KBM-7 (cell line): ENCODE results near the gene DUSP14.
"Not testable (repeated sequence)": the region's sequence is repeated elsewhere in the genome, so short reads cannot be mapped to it uniquely, and the experiment has no call there.

Experiments
- DNase-seq: peaks from one replicate; pipeline ENCODE4 v3.0.0-alpha.2; 2015
- in situ Hi-C: fragments of 300-500 bp; cut with MboI; formaldehyde crosslinking; loops from 2 replicates; pipeline ENCODE4 v1.14.3; 2020; ENCODE audit warnings: low sequenced_read_pairs, low pct_unique_long_range_greater_than_20kb, mixed read lengths

The DUSP14 gene

DNA sequence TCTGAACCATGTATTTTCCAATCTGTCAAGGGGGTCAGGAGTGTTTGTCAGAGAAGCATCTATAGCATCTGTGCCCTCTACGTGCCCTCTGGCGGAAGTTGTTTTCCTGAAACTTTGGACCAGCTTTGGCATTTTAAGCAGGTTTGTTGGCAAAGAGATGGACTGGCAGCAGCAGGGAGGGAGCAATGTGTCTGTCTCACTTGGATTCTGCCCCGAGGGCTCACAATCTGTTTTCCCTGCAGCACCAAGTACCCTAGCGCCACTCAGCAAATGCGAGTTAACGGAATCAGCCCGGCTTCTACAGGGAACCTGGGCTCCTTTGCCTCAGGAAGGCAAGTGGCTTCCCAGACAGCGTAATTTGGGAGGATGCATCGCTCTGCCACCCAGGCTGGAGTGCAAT lies 17.4 kb downstream of the DUSP14 start:
- in situ Hi-C loops, result no loop called here
- DNase-seq, result no peak

DNA sequence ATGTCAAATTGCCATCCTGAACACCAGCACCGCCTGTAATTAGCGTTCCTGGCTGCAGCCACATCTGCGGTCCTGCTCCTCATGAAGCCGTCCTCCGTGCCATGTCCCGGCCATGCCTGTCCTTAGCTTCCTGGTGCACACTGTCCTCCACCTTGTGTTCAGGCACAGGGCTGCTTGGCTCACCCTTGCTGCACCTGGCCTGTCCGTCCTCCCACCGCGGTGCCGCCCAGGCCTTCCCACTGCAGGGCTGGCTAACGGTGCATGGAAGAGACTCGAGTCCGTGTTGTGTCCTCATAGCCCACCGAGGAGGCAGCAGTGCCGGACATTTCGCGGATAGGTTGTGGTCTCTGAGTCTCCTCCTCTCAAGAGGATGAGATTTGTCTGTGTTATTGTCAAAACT lies 20.4 kb downstream of the DUSP14 start:
- no peak for DNase-seq
- in situ Hi-C loops, result no loop called here

DNA sequence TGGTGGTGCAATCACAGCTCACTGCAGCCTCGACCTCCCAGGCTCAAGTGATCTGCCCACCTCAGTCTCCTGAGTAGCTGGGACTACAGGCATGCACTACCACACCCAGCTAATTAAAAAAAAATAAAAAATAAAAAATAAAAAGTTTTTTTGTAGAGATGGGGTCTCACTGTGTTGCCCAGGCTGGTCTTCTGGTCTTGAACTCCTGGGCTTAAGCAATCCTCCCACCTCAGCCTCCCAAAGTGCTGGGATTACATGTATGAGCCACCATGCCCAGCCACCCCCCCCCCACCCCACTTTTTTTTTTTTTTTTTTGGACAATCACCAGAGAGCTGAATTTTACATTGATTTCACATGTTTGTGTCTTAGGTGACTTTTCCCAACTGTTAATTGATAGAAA lies 22.0 kb downstream of the DUSP14 start:
- DNase-seq, in situ Hi-C loops: not testable (repeated sequence)

DNA sequence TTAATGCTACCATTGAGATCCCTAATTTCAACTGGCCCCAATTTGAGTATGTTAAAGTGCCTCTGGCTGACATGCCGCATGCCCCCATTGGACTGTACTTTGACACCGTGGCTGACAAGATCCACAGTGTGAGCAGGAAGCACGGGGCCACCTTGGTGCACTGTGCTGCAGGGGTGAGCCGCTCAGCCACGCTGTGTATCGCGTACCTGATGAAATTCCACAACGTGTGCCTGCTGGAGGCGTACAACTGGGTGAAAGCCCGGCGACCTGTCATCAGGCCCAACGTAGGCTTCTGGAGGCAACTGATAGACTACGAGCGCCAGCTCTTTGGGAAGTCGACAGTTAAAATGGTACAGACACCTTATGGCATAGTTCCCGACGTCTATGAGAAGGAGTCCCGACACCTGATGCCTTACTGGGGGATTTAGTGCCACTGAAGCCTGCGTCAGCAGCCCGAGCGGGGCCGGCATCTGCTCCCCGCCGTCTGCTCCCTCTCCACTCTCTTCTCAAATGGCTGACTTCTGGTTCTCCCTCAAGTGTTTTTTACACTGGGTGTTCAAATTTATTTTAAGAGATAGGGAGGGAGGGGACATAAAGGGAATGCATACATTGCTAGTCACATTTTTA lies 22.9 kb downstream of the DUSP14 start:
- in situ Hi-C loops, result no loop called here
- no peak for DNase-seq

DNA sequence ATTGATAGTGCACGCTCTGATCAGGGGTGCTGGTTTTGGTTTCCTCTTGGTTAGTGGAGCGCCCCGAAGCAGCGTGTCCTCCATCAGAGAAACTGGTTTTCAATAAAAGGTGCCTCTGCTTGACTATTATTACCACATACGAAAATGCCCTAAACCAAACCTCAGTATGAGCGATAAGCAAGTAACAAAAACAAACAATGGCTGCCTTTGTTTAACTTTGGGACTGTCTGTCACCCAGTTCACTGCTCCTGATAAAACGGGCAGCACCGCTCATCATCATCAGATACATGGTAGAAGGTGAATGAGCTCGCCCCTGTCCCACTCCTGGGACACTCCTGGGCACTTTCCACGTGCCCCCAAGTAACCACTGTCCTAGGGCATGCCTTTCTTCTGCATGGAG lies 24.0 kb downstream of the DUSP14 start:
- in situ Hi-C loops, result no loop called here

DNA sequence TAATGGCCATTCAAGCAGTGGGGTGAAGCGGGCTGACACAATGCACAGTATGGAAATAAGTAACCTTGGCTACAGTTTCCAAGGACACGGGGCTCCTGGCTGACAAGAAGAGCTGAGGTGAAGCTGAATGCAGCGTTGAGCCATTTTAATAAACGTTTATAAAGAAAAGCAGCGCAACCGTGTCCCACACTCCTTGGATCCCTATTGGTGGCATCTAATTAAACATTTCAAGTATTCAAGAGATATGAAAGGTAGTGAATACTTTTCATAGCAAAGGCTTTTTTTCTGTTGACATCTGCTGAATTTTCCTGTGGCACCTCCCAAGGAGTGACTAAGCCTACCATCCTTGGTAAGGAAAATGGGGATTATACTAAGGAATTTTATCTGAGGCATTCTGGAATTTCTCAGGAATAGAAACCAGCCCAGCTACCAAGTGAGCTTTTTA lies 26.5 kb downstream of the DUSP14 start:
- in situ Hi-C loops, result no loop called here
- DNase-seq, result no peak

More for the DNA sequence above, 24.0 kb downstream of the DUSP14 start:
- no peak for DNase-seq

DNA sequence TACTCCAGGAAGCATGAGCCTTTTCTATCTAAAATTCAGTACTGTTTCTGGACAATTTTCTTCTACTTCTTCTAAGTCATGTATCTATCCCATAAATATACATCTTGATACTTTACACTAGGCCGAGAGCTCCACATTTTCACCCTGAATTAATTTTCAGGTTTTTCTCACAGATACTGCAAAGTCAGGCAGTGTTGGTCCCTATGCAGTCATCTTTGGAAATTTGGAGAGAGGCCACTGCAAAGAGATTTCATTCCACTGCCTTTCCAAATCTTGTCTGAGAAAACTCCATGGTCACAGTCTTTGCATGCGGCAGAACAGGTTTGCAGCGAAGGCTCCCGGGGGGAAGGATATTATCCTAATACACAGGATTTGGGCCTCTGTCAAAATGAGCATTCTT lies 28.2 kb downstream of the DUSP14 start:
- in situ Hi-C loops, result no loop called here
- no peak for DNase-seq

DNA sequence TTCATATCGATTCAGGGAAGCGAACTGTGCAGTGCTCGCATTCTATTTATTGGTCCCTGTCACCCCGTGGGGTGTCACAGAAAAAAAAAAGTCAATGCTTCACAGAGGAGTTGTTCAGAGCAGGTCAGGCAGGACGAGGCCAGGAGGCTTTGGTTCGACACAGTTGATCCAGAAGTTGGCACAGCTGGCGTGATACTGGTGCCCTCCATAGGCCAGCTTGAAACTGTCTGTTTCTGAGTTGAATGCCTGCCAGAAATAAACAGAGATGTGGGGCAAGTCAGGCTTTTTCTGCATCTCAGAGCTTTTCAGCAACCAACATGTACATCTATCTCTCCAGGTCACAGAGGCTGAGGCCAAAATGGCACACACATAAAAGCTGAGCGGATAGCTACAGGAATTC lies 29.1 kb downstream of the DUSP14 start:
- DNase-seq, result no peak
- in situ Hi-C loops, result no loop called here

DNA sequence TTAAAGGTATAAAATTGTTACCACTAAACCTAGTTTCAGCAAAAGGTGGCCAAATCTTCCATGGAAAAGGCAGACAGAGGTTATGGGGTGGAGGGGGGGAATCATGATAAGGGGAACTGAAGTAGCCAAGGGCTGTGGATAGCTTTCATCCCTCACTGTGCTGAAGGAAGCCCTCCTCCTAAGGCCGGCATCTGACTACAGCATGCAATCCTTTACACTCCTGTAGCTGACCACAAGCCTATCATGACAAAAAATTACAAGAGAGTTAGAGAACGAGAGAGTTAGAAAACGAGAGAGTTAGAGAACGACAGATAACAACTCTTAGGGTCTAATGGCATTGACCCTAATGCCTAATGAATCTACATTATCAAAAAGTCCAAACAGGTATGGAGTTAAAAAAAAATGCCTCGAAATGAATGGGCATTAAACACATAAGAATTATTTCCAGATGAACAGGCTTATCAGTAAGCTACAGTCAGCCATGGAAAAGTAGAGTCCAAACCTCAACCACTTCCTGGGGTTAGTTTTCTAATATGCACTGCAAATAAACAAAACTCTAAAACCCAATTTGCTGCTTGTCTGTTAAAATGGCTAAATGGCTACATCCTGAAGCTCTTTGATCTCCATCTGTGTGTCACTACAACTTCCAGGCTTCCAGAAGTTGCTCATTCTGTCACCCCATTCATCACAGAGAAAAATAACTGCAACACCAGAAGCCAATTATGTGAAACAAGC lies 29.7 kb downstream of the DUSP14 start:
- no peak for DNase-seq
- in situ Hi-C loops, result no loop called here

DNA sequence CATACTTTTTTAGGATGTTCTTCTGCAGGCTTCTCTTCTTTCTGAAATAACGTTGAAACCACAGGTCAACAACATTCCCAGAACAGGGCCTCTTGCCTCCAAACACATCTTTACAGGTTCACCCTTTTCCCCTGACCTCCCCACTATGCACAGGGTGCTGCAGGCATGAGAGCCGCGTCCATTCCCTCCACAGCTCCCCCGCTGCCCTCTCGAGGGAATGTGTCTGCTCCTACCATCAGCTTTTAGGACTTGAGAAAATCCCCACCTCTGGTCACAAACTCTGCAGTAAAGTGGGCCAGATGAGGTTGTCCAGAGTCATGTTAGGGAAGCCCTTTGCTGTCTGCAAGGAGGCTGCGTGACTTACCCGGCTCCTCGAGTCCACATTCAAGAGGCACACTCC lies 30.5 kb downstream of the DUSP14 start:
- in situ Hi-C loops, result no loop called here
- no peak for DNase-seq

DNA sequence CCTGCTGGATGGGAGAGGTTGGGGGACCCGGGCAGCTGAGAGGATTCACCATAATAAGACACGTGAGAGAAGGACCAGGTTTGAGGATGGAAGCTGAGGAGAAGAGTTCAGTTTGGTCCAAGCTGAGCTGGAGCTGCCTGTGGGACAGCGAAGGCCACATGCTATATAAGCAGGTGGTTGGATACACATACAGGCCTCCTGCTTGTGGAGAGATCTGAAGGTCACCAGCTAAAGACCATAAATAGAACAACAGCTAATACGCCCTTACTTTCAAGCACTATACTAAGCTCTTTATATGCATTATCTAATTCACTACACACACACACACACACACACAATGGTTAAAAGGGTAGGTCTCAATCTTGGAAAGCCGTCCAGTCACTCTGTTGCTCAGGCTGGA lies 32.1 kb downstream of the DUSP14 start:
- no peak for DNase-seq
- in situ Hi-C loops, result no loop called here

DNA sequence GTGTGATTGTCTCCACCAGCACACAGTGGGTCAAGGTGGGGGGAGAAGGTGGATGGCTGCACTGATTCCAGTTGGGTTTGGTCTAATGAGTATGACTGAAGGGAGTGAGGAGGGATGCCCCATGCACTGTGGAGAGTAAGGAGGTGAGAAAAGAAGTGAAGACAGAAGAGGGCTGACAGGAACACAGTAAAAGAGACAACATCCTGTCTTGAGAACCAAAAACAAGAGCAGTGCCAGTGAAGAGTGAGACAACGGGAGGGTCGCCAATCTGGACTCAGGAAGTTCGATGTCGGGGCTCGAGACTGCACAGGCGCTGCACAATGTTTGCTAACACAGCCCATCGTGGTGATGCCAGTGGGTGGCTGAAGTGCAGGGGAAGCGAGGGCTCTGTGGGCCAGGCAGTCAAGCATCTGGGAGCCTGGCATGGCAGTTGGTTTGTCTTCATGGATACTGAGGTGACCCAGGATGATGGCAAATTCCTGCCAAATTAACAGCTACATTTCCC lies 34.1 kb downstream of the DUSP14 start:
- DNase-seq, result no peak
- in situ Hi-C loops, result no loop called here

DNA sequence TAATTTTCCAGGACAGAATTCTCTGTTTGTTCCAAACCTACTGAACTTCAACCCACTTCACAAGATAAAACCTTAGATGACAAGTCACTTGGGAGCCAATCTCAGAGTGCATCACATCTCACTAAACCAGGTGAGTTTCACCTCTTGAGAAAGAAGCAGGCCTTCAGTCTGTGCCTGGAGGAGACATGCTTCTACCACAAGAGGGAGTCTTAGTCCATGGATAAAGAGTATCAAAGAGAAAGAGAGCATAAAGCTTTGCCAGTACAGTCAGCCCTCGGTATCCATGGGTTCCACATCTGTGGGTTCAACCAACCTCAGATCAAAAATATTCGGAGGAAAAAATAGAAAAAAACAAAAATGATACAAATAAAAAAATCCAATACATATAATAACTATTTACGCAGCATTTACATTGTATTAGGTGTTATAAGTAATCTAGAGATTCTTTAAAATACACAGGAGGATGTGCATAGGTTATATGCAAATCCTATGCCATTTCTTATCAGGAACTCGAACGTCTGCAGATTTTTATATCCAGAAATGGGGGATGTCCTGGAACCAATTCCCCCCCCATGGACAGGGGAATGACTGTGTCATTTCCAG lies 37.7 kb downstream of the DUSP14 start:
- DNase-seq, result peak; percentile 56
- in situ Hi-C loops, result no loop called here

DNA sequence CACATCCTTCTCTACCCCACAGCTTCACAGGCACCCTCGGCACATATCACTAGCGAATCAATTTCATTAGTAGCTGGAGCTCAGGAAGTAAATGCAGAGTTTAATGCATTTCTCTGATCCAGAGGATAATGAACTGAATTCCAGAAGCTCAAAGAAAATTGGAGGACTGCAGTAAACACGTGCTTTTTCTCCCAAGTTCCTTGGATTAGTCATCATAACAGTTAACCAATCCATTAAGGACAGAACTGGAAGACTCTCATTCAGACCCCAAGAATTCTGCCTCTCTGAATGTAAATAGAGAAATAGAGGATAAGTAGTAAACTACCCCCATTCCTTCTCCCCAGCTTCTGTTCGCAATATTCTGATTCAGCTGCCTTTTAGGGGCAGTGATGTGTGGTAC lies 40.7 kb downstream of the DUSP14 start:
- in situ Hi-C loops, result no loop called here
- no peak for DNase-seq

DNA sequence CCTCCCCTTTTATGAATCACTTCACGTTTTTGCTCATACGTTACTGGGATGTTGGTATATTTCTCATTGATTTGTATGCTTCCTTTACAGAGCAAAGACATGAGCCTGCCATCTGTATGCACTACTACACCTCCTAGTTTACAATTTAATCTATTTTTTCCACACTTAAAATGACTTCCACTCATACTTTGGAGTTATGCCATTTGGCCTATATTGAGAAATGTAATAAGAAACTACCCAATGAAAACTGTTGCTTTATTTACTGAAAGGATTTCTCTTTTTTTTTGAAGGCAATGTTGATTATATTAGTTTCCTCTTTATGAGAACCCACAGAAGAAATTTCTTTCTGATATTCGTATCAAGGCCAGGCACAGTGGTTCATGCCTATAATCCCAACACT lies 43.1 kb downstream of the DUSP14 start:
- in situ Hi-C loops, result no loop called here
- DNase-seq, result no peak

DNA sequence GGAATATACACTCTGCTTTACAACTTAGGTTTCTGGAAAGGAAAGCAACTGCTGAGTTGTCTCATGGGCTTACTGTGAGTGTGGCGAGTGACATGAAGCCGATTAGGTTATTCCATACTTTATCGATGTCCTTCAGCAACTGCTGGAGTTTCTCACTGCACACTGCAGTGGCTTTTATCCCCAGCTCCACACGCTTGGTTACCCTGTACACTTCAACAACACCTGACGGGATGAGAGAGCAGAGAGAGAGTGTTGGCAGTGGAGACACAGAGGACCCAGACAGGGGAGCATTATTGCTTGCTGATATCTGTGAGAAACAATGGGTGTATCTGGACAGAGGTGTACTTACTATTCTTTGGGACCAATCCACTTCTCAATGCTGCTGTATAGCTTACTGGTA lies 46.2 kb downstream of the DUSP14 start:
- in situ Hi-C loops, result no loop called here
- no peak for DNase-seq

DNA sequence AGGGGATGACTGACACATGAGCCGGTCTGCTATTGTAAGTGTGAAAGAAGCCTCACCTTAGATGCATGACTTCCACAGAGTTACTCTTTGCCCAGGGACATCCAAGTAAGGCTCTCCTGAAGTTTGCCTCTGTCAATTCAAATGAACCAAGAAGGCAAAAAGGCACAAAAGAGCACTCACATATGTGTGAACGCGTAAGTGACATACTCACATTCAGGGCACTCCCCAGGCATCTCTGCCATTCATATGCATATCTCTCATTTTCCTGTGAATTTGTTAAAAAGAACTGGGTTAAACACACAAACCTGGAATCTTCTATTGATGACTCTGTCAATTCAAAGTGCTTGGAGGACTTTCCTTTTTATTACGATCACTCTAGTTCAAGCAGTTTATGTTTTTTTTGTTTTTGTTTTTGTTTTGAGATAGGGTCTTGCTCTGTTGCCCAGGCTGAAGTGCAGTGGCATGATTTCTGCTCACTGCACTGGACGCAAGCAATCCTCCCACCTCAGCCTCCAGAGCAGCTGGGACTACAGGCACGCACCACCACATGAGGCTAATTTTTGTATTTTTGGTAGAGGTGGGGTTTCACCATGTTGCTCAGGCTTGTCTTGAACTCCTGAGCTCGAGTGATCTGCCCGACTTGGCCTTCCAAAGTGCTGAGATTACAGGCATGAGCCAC lies 49.4 kb downstream of the DUSP14 start:
- in situ Hi-C loops, result no loop called here
- DNase-seq, result no peak

DNA sequence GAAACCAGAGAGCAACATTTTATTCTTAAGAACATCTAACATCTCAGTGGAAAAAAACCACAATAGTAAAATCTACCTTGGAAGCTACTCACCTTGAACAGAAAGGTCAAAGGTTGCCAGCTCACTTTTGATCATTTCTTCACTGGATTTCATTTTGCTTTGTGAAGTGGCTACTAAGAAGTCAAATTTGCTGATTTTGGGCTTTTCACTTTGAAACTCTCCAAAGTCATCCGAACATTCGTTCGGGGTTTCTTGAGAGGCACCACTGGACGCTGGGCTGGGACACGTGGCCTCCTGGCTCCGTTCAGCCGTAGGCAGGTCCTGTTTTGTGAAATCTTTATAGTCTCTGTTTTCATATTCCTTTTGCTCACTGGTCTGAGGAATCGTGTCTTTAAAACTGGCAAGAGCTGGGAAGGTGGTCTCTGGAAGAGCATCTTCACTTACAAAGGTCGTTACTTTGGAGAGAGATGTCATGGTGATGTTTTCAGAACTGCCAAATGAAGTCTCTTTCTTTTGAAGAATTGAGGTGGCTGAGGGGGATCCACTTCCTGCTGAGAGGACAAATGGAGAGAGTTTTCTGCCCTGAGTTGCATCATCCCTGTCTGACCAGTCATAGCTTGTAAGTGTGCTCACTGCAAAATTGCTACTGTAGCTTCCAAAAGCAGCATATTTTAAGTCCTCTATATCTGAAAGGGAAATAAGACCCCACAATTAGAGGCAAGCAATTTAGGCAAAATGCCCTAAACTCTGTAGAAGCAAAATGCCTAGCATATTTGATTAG lies 52.4 kb downstream of the DUSP14 start:
- in situ Hi-C loops, result no loop called here
- DNase-seq, result no peak

DNA sequence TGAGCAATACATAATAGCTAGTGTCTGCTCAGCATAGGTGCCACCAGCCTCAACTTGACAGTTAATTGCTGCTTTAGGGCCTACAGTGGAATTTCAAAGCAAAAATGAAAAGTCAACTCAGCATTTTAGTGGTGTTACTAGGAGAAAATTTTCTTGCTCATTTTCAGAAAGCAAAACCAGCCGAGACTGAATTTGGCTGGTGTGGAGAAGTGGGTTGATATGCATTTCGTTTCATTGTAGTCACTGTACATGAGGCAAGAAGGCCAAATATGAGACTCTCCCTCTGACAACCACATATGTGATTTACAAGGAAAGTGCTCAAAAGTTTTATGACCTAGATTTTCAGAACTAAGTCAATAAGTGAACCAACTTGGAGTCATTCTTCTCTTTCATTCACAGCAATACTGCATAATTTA lies 54.0 kb downstream of the DUSP14 start:
- in situ Hi-C loops, result no loop called here
- no peak for DNase-seq
